NCI-H187 treated with DMSO at 0.1 percent for 48 hours (cell line): ENCODE measurements around the gene TTLL1.
A peak's percentile ranks its signal among the peaks of the same experiment; 100 is the strongest.
"Not testable (repeated sequence)": the region's sequence is repeated elsewhere in the genome, so short reads cannot be mapped to it uniquely, and the experiment has no call there.

Experiments used
- DNase-seq: peaks from one replicate; lab custom pipeline; 2025; lab: John Stamatoyannopoulos, UW

Gene TTLL1

GRCh38 chr22:43110444-43110926 is 21.3 kb upstream of the TTLL1 start, which contains the start of gene BIK:
BIK (plus strand) TSS chr22:43110750; CDS start chr22:43124023, 13,273 bp downstream.
- DNase-seq = no peak

GRCh38 chr22:43109921-43110443 is 20.8 kb upstream of the TTLL1 start:
- DNase-seq = no peak

DNA sequence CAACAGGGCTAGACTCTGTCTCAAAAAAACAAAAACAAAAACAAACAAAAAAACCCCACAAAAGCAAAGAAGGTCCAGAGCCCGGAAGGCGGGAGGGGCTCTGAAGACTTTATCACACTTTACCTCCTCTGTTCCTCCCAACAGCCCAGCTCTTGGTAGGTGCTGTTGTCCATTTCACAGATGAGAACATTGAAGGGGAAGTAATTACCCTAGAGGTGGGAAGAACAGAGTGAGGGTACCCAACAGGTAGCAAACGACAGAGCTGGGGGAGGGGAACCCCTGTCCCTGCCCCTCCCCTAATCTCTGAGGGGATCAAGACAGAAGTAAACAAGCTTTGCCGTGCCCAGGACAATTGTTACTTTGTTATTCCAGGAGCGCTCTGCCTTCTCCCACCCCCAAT is 20.3 kb upstream of the TTLL1 start:
- DNase-seq = no peak

DNA sequence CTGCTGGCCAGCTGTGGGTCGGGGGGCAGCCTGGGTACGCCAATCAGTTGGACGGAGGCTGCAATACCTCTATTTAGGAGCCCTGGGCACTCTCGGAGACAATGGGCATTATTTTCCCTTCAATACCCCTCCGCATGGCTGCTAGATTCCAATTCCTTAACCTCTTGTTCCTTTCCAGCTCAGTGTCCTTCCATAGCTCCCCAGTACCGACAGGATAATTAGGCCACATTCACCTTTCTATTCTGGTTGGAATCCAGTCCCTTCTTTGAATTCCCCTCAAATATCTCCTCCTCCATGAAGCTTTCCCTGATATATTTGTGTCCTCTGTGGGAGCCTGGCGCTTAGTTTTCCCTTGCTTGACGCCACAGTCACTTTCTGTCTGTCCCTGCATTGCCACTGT is 17.1 kb upstream of the TTLL1 start:
- DNase-seq = no peak

- DNase-seq = not testable (repeated sequence)
Observed at GRCh38 chr22:43104950-43105349, 15.8 kb upstream of the TTLL1 start.

GRCh38 chr22:43104056-43104625 is 14.9 kb upstream of the TTLL1 start:
- not testable (repeated sequence) for DNase-seq

- no peak for DNase-seq
Observed at GRCh38 chr22:43101306-43101705, 12.1 kb upstream of the TTLL1 start.

- no peak for DNase-seq
Observed at GRCh38 chr22:43100225-43100624, 11.0 kb upstream of the TTLL1 start.

- no peak for DNase-seq
Observed at GRCh38 chr22:43099095-43099494, 9.9 kb upstream of the TTLL1 start.

DNA sequence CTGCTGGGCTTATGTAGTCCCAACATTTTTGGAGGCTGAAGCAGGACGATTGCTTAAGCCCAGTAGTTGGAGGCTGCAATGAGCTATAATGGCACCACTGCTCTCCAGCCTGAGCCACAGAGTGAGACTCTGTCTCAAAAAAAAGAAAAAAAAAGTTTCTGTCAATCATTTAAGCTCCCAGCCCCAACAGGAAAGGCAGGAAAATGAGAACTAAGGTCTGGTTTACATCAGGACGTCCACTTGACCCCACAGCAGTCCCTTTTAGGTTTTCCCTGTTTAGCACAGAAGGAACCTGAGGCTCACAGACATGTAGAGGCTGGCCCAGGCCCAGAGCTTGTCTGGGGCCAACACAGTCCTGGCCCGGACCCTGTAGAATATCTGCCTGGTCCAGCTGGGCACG is 9.2 kb upstream of the TTLL1 start:
- DNase-seq = no peak

GRCh38 chr22:43096420-43096819 is 7.2 kb upstream of the TTLL1 start:
- no peak for DNase-seq

DNA sequence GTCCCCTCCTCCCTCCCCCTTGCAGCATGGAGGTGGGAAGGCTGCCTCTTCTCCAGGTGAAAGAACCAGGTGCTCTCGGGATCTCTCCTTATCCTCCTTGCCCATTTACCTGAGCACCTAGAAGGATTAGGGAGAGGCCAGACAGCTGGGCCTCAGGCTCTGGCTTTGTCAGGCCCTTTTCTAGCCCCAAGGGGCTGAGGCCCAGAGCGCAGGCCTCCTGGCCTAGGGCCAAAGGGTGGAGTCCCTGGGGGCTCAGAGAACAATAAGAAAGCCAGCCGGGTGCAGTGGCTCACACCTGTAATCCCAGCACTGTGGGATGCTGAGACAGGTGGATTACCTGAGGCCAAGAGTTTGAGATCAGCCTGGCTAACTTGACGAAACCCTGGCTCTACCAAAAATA is 5.4 kb upstream of the TTLL1 start:
- no peak for DNase-seq

DNA sequence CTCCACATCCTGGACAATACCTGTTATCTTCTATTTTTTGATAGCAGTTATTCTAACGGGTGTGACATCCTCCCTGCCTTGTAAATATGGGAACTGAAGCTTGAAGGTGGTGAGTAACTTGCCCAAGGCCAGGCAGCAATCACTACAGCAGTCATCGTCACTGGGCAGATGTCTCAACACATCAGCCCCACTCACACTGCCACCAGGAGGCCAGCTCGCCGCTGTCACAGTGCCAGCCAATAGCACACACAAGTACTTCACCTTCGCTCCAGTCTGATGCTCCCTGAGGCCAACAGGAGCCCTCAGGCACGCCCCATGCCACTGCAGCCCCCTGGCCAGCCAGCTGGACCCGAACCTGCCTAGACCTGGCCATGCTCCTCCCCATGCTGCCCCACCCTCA is 4.9 kb upstream of the TTLL1 start:
- DNase-seq = no peak

GRCh38 chr22:43092085-43092484 is 2.9 kb upstream of the TTLL1 start:
- no peak for DNase-seq

- peak; percentile 36 for DNase-seq
Observed at GRCh38 chr22:43090130-43090789, 1.1 kb upstream of the TTLL1 start.

- DNase-seq = no peak
Observed at GRCh38 chr22:43088627-43088983, 586 bp downstream of the TTLL1 start.

GRCh38 chr22:43085658-43086606 is 3.3 kb downstream of the TTLL1 start:
- no peak for DNase-seq

- no peak for DNase-seq
Observed at GRCh38 chr22:43081968-43082367, 7.2 kb downstream of the TTLL1 start.

DNA sequence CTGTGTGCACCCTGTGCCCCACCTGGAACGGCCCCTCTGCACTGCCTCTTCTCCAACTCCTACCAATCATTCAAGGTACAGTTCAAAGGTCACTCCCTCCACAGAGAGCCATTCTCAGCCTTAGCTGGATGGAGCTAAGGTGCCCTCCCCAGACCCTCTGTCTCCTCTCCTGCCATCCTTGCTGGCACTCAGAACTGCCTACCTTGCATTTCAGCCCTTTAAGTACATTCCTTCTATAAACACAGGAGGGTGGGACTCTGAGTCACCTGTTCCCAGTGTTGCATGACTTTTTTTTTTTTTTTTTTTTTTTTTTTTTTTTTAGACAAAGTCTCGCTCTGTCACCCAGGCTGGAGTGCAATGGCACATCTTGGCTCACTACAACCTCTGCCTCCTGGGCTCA is 8.6 kb downstream of the TTLL1 start:
- no peak for DNase-seq

GRCh38 chr22:43079742-43080141 is 9.4 kb downstream of the TTLL1 start:
- DNase-seq = no peak

GRCh38 chr22:43078522-43078921 is 10.7 kb downstream of the TTLL1 start:
- DNase-seq = no peak

DNA sequence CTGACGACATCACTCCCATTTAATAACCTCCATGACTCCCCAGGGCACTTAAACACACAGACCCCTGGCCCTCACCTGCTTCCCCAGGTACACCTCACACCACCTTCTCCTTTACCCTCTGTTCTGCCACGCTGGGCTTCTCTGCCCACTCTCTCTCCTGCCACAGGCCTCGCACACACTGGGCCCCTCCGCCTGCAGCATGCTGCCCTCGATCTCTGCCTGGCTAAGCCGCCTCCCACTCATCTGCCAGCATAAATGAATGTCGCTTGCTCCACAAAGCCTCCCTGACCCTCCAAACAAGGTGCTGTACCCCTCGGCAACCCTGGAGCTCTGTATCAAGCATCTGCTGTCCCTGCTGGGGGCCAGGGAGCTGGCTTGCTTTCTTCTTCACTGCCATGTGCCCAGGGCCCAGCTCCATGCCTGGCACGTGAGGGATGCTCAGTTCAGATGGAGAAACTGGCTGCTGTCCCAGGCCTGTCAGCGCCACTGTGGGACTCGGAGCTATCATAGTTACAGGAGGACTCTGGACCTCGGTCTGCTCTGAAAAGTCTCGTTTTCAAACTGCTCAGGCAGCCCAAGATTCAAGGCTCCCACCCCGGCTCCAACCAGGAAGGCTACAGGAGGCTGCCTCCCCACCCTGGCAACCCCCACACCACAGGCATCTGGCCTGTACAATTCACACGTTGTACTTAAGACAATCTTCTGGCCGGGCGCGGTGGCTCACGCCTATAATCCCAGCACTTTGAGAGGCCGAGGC is 11.9 kb downstream of the TTLL1 start:
- no peak for DNase-seq
